Psoas muscle (tissue), 8 donors: Measurements from ENCODE around the gene SASS6. TPM values are rescaled to one million over a fixed set of nuclear protein-coding genes. Genes with fewer than 3 reads are reported as not detected.
"Not testable (repeated sequence)": the region's sequence is repeated elsewhere in the genome, so short reads cannot be mapped to it uniquely, and the experiment has no call there.

Experiments used
- ATAC-seq, 4 donors: fragments of 200-7000 bp; cut with Tn5 transposase; one replicate each; pipeline ENCODE4 v1.9.1; 2020; ENCODE audit warnings: moderate library complexity in 3 of 4, mild to moderate bottlenecking in 2 of 4
- DNase-seq, 2 donors: peaks; one replicate each; pipeline ENCODE4 v3.0.0-alpha.2; 2020
- H3K27ac ChIP-seq: fragments of 200-600 bp; one replicate; pipeline ENCODE4 v1.8.0; 2022
- H3K27me3 ChIP-seq, 3 donors: fragments of 200-600 bp in 1 of 3; one replicate each; pipeline versions ENCODE4 v1.6.1 to v1.8.0; 2013 to 2022; ENCODE audit warnings: low read length in 2 of 3, mild to moderate bottlenecking in 2 of 3, moderate library complexity in 1 of 3; ENCODE audit not compliant: insufficient read depth in 3 of 3
- H3K36me3 ChIP-seq, 2 donors: fragments of 200-600 bp in 1 of 2; one replicate each; pipeline versions ENCODE4 v1.6.1 to v1.8.0; 2013 to 2022; ENCODE audit warnings: low read depth in 1 of 2, mild to moderate bottlenecking in 1 of 2, moderate library complexity in 1 of 2; ENCODE audit not compliant: insufficient read depth in 1 of 2
- H3K4me1 ChIP-seq: fragments of 200-600 bp; one replicate; pipeline ENCODE4 v1.8.0; 2022
- H3K4me3 ChIP-seq: fragments of 200-600 bp; one replicate; pipeline ENCODE4 v1.8.0; 2022; ENCODE audit warnings: mild to moderate bottlenecking
- H3K9me3 ChIP-seq: fragments of 200-600 bp; one replicate; pipeline ENCODE4 v1.8.0; 2022
- CTCF ChIP-seq: fragments of 200-600 bp; IDR thresholded peaks from one replicate; pipeline ENCODE4 v1.8.0; 2022; ENCODE audit warnings: antibody characterized with exemption
- WGBS, 3 donors: extraction: QIAGEN DNeasy Blood & Tissue Kit; methylation state at CpG; one replicate each; pipeline versions ENCODE4 v1.1.6 to v1.1.7; 2013; 5-methylcytosine and 5-hydroxymethylcytosine counted together
- intact Hi-C, 2 donors: fragments of 100-400 bp; cut with DNase I; formaldehyde crosslinking; loops; one replicate each; pipeline versions ENCODE4 v1.11.0 to v1.14.2; 2022
- polyA plus RNA-seq, 3 donors: library from polyadenylated mRNA; stranded (reverse); fragments of 200-250 nt; gene quantifications; one replicate each; pipeline ENCODE4 v1.2.3, GENCODE V29; 2013
- total RNA-seq, 4 donors: library from RNA; stranded (reverse); fragmentation: NEBNext Ultra II Directional in 2 of 4; extraction: Animal tissue kit (Norgen Biotek cat#: 25700) in 2 of 4; gene quantifications; one replicate each; pipeline versions ENCODE4 v1.2.1 to v1.2.4, GENCODE V29; 2021 to 2023
- donor health status: healthy with polysubstance abuse.
- donor health status: DM: no; HTN: no; CAD: no; lungs with moderate emphysema.
- donor health status: Bipolar disorder and iron deficiency.
- donor health status: healthy.
- donor health status: DM: yes; HTN: yes; CAD: no.
- donor health status: DM: no; HTN: no; CAD: no.
- donor health status: DM: no; HTN: no; CAD: no.
- donor health status: DM: yes; HTN: yes; CAD: no.

SASS6 gene
- total and polyA plus RNA-seq, 7 donors: 1.1 to 2.4 (median 1.4) TPM

- DNase-seq (no peak), ATAC-seq (no peak)
- TF ChIP-seq CTCF: no peak
- no peak overlapping the region for H3K27ac ChIP-seq
- no peaks in the 10 kb centered on the region for H3K27me3 ChIP-seq
- H3K4me1 ChIP-seq: peaks cover 7% of the 10 kb centered on the region
- H3K9me3 ChIP-seq: no peaks in the 10 kb centered on the region
- H3K36me3 ChIP-seq: no peaks in the 10 kb centered on the region
- intact Hi-C loops: no loop called here
- 83 to 88% (median 85%) methylated on average over 4 of the region's 4 CpGs for WGBS, 3 donors
- H3K4me3 ChIP-seq: no peak overlapping the region
Observed at GRCh38 chr1:100051401-100051800, 81.3 kb downstream of the SASS6 start.

- DNase-seq: no peak
- no peak overlapping the region for H3K27ac ChIP-seq
- H3K27me3 ChIP-seq: no peaks in the 10 kb centered on the region
- H3K36me3 ChIP-seq: no peaks in the 10 kb centered on the region
- peaks cover 2% of the 10 kb centered on the region for H3K9me3 ChIP-seq
- intact Hi-C loops: no loop called here
- peaks cover 9% of the 10 kb centered on the region for H3K4me1 ChIP-seq
- WGBS, 3 donors: 88 to 92% (median 90%) methylated on average over 4 of the region's 4 CpGs
- no peak overlapping the region for H3K4me3 ChIP-seq
- TF ChIP-seq CTCF: no peak
- no peak for ATAC-seq
Observed at GRCh38 chr1:100050139-100050538, 82.6 kb downstream of the SASS6 start.

GRCh38 chr1:100047235-100047708, 85.5 kb downstream of the SASS6 start:
- DNase-seq, H3K36me3 ChIP-seq, H3K4me3 ChIP-seq, ATAC-seq, H3K27me3 ChIP-seq, H3K9me3 ChIP-seq, intact Hi-C loops, H3K27ac ChIP-seq: not testable (repeated sequence)
- H3K4me1 ChIP-seq: peaks cover 16% of the 10 kb centered on the region
- 90 to 97% (median 96%) methylated on average over 11 of the region's 11 CpGs for WGBS, 3 donors

GRCh38 chr1:100045206-100045605, 87.5 kb downstream of the SASS6 start:
- 94 to 97% (median 96%) methylated on average over 5 of the region's 5 CpGs for WGBS, 3 donors
- no peak for ATAC-seq
- intact Hi-C loops: no loop called here

GRCh38 chr1:100039591-100039990, 93.1 kb downstream of the SASS6 start:
- ATAC-seq (no peak), DNase-seq (no peak)
- H3K4me1 ChIP-seq: peaks cover 43% of the 10 kb centered on the region
- intact Hi-C loops: loop anchor here in 1 of 2 donors (5.0 to 10.0 kb wide), 2 partner anchors 67 to 235 kb away; no protein-coding TSS in a partner anchor
- no peaks in the 10 kb centered on the region for H3K9me3 ChIP-seq
- 14 to 19% (median 15%) methylated on average over 2 of the region's 2 CpGs for WGBS, 3 donors
- H3K27me3 ChIP-seq: no peaks in the 10 kb centered on the region
- TF ChIP-seq CTCF: no peak
- no peaks in the 10 kb centered on the region for H3K36me3 ChIP-seq
- H3K4me3 ChIP-seq: peak overlapping the region; percentile 92
- peak overlapping the region; percentile 96 for H3K27ac ChIP-seq

More at GRCh38 chr1:100045206-100045605, 87.5 kb downstream of the SASS6 start:
- H3K27ac ChIP-seq: no peak overlapping the region
- H3K4me3 ChIP-seq: no peak overlapping the region
- H3K36me3 ChIP-seq: no peaks in the 10 kb centered on the region
- peaks cover 37% of the 10 kb centered on the region for H3K4me1 ChIP-seq
- TF ChIP-seq CTCF: no peak
- DNase-seq: no peak
- H3K27me3 ChIP-seq: no peaks in the 10 kb centered on the region
- H3K9me3 ChIP-seq: peaks cover 4% of the 10 kb centered on the region
